Fibroblast of skin of left quadriceps (primary cell): ENCODE data around the gene MPG.
"Not testable (repeated sequence)": the region's sequence is repeated elsewhere in the genome, so short reads cannot be mapped to it uniquely, and the experiment has no call there.

Experiments used
- DNase-seq, 2 experiments: peaks; one replicate each; pipeline ENCODE4 v3.0.0-alpha.2; 2013; ENCODE audit warnings: low read depth in 2 of 2

MPG gene, protein sequence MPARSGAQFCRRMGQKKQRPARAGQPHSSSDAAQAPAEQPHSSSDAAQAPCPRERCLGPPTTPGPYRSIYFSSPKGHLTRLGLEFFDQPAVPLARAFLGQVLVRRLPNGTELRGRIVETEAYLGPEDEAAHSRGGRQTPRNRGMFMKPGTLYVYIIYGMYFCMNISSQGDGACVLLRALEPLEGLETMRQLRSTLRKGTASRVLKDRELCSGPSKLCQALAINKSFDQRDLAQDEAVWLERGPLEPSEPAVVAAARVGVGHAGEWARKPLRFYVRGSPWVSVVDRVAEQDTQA

DNA sequence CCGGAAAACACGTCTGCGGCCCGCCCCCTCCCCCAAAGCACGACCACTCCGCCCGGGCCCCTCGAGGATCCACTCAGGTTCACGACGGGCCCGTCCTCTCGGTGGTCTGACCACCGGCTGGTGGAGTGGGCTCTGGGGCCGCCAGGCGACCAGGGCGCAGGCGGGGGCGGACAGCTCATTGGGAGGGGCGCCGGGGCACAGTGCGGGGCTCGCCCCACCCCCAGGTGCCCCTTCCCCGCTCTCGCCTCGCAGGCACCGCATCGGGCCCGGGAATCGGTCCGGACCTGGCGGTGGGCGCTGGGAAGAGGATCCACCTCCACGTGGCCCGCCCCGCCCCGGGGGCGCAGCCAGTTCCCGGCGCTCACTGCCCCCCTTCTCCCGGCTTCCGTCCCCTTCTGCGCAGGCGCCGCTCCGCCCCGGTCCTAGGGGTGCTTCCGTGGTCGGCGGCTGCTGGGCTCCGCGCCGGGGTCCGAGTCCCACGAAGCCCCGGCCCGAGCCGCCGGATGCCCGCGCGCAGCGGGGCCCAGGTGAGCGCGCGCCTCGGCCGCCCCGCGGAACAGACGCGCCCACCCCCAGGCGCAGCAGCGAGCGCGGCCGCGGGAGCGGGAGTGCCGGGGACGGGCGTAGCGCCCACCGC, at the start of gene MPG:
MPG (plus strand) TSS at position 419 of the 637 bp plus-strand sequence; CDS start at position 504, 85 bp downstream.
- peak; percentile 57 to 62 for DNase-seq

DNA sequence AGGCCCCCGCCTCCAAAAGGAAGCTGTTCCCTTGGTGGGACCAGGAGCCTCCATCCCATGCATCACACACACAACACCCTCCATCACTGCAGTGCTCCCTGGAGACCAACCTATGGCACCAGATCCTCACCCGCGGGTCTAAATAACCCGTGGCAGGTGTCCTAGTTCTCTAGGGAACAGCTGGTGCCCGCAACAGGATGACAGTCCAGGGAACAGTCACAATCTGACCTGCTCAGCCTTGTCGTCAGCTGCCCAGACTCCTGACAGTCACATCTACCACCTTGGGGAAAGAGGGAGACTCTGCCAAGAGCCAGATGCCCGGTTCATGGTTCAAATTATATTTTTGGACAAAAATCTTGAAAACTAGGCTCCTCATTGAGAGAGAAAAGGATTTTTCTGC, 47.4 kb upstream of the MPG start:
- not testable (repeated sequence) for DNase-seq

DNA sequence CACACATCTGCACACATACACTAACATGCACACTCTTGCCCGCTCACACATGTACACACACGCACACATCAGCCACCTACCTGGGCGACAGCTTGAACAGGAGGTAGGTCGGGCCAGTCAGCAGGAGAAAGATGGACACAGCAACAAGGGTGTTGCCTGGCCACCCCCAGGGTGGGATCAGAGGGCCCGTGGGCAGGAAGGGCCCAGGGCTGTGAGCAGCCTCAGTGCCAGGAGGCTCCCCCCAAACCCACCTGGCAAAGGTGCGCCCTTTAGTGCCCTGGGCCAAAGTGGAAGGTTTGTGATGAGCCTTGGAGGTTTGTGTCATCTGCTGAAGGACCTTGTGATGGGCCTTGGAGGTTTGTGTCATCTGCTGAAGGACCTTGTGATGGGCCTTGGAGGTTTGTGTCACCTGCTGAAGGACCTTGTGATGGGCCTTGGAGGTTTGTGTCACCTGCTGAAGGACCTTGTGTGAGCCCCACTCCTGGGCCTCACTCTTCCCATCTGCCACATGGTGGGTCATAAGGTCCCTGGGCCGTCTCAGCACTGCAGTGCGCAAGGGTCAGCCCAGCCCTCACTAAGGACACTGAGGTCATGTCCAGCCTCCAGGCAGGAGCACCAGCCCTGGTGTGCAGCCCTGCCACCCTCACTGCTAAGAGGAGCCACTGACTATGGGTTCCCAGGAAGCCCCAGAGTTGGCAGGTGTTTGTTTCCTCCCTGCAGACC, 44.7 kb upstream of the MPG start:
- not testable (repeated sequence) for DNase-seq

DNA sequence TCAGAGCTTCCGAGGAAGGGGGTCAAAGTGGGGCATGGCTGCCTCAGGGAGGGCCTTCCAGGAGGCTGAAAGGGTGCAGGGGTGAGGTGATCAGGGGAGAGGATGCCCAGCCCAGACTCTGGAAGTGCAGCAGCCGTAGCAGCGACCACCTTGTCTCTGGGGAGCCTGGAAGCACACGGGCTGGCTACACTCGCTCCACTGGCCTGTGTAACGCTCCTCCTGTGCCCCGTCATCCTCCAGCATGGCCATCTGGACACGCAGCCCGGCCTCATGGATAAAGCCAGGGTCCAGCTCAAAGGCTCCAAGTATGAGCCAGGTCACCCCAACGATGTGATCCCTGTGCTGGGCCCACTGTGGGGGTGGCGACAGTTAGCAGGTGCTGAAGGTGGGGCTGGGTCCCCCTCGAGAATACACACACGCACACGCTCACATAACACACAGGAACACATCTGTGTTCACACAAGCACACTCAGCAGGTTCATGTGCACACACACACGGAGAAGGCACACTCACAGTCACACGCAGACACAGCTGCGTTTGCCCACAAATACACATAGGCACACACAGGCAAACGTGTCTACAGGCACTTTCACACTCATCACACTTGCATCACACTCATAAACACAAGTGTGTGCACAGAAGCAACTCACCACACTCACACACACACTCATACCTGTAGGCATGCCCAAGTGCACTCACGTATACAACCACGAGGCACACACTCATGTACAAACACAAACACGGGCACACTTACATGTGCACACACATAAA, 44.0 kb upstream of the MPG start:
- no peak for DNase-seq

DNA sequence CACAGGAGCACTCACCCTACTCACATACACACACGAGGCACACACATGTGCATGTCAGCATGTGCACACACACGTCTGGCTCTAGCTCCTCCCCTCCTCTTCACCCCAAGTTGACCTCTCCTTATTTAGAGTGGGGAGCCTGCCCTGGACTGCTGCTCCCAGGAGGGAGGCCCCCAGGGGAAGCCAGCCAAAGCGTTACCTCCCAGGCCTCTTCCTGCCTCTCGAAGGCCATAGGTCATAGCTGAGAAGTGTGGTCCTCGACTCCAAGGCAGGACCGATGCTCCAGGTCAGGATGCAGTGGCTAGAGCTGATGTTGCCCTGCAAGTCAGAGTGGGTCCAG, 43.4 kb upstream of the MPG start:
- DNase-seq = no peak

DNA sequence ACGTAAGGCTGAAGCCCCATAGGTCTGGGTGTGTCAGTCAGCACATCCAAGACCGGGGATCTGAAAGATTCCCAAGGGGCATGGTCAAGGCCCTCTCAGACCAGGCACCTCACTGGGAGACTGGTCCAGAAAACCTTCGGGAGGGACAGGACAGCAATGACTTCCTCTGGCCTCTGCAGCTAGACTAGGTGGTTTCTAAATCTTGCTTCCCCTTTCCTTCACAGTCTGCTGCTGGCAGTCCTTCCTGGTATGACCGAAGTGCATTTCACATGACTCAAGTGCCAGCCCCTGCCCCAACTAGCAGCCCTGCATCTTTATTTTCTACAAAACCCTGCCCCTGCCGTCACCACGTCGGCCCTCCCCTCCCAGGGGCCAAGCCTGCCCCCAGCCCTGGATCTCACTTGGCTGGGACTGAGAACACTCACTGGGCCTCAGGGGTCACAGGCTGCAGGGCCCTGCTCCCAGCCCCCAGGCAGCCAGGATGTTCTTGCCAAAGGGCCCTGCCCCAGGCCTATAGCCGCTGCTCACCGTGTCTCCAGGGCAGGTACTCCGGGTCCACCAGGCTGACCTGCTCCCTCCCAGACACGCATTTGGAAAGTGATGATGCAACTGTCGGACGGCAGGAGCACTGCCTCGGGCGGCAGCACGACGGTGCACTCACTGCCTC, 42.9 kb upstream of the MPG start:
- no peak for DNase-seq

DNA sequence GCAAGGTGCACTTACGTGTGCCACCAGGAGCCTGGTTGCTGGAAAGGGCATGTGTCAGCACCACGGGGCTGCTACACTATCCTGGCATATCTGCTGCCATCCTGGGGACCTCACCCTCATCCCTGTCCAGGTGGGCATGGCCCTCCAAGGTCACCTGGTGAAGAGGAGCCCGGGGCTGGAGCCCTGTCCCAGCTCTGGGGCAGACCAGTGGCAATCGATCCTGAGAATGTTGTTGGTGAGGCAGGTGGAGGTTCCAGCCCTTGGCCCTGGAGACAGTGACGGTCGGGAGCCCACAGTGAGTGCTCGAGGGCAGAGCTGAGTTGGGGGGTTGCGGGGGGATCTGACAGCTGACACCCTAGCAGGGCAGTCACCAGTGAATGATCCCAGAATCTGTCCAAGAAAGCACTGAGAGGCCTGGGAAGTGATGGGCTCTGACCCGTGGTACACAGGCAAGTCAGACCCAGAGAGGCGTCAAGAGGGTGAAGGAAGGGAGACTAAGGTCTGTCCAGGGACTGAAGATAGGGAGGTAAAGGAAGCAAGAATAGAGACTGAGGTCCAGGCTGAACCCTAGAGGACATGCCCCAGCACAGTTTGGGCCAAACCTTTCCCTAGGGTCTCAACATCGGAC, 42.2 kb upstream of the MPG start:
- DNase-seq = no peak

DNA sequence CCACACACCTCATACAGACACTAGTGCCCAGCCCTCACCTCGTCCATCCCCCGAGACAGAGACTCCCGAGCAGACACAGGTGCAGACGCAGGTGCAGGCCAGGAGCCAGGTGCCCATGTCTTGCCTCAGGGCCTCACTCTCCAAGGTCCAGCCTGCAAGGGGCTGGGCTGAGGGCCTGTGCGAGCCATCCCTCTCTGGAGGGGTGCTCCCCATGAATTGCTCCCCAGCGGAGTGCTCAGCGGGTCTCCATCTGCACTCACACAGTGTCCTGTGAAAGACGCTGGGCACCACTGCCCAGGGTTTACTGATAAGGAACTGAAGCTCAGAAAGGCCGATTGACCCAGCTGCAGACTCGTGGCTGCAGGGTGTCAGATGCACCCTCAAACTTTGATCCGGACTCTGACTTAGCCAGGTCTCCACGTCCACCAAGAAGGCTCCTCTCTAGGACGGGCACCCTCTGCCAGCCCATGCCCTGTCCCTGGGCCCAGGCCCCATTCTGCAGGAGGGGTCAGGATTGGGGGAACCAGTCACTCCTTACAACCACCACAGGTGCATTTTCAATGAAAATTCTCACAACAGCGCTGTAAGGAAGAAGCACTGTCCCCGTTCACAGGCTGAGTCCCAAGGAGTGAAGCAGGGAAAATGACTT, 41.6 kb upstream of the MPG start:
- DNase-seq = no peak

DNA sequence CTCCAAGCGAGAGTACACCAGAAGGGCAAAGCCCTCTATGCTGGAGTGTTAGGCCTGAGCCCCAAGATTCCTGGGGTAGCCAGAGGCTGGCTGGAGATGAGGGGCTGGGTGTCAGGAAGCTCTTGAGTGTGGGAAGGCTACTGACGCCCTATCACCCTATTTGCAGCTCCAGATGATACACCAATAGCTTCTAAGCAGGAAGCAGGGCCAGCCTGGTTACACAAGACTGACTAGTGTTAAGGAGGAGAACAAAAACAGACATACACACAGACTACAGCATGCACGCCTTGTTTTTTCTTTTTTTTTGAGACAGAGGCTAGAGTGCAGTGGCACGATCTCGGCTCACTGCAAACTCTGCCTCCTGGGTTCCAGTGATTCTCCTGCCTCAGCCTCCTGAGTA, 40.5 kb upstream of the MPG start:
- no peak for DNase-seq

DNA sequence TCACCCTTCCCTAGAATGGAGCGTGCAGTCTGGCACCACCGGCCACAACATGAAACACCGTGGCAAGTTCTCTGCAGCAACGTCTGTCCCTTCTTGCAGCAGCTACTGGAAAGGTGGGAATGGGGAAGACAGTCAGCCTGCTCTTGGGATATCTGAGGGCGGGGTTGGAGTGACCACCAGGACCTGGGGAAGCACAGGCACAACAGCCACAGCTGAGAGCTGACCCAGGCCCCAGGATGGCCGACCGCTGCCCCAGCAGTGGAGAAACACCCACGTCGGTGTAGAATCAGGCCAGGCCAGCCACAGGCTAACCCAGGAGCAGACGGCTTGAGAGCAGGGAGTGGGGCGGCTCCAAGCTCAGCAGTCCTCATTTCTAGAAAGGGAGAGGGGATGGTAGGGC, 39.8 kb upstream of the MPG start:
- DNase-seq = not testable (repeated sequence)

DNA sequence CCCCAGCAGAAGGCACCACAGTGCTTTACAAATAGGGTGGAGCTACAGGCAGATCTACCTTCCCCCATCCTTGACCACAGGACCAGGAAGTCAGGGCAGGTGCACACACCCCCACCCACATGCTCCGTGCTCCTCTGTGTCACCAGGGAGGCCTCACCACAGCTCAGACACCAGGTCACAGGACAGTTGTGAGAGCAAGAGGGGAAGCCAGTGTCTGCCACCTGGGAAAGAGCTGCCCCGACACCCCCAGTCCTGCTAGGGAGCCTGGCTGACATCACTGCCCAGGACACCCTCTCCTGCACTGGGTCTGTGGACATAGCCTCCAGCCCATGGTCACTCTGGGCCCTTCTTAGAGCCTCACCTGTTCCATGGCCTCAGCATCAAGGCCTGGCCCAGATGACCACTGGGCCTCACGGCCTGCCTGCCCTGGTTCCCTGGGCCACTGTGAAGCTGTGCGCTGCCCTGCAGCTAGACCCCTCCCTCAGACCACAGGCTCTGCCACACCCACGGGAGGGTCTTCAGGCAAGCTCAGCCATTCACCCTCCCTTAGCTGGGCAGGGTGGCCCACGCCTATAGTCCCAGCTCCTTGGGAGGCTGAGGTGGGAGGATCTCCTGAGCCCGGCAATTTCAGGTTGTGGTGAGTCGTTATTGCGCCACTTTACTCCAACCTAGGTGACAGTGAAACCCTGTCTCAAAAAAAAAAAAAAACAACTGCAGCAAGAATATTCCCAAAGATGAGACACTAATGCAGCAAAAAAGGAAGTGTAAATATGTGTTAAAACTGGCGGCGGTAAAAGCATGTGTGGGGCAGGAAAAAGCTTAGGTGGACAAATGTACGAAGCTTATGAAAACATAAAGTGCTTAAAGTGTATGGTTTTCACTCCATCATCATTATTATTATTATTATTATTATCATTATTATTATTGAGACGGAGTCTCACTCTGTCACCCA, 38.8 kb upstream of the MPG start:
- no peak for DNase-seq

DNA sequence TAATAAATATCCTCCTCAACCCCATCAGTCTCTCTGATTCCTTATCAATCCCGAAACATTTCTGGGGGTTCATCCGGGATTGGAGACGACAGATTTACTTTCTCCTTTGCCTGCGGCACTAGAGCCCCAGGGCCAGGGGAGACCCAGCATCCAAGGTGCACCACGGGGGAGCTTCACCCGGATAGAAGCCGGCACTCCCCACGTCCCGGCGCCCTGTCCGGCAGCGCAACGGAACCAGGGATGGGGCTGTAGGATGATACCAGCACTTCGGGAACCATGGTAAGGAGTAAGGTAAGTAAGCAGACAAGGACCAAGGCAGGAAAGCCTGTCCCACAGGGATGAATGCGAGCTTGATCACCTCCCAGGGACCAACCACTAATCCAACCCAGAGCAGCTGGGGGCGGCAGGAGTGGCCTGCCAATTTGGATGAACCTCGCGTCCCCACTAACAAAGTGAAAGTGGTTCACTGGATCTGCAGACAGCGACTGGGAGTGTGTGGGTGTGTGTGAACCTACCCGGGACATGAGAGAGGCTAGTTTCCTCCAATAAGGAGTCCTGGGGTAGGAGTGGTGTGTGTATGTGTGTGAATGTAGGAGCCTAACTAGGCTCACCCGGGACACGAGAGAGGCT, 36.5 kb upstream of the MPG start:
- DNase-seq = no peak

DNA sequence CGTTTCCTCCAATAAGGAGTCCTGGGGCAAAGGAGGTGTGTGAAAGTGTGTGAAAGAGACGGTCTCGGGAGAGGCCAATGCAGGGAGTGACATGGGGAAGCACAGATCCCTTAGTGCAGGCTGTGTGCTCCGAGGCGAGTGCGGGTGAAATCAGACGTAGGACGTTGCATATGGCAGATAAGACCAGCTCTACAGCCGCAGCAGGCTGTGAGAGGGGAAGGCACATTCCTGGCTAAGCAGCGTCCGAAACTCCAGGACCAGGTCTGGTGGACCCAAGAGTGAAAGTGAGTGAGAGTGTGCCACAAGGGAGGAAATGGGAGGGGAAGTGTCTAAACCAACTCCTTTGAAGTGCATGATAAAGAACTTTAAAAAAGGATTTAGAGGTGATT, 36.0 kb upstream of the MPG start:
- DNase-seq = no peak

DNA sequence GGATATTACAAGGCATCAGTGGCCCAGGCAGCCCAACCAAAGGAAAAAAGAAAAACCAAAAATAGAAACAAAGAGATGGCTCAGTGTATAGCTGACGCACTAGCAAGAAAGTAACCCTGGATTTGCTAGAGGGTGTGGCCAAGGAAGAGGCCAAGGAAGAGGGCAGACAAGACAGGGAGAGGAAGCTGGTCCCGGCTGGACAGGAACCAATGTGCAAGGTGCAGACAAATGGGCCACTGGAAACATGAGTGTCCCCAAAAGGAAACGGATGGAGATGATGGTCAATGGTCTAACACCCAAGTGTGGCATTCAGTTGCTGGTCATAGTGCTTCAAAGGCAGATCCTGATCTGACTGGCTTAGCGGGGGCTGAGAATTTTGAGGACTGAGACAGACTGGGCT, 35.3 kb upstream of the MPG start:
- DNase-seq = no peak

DNA sequence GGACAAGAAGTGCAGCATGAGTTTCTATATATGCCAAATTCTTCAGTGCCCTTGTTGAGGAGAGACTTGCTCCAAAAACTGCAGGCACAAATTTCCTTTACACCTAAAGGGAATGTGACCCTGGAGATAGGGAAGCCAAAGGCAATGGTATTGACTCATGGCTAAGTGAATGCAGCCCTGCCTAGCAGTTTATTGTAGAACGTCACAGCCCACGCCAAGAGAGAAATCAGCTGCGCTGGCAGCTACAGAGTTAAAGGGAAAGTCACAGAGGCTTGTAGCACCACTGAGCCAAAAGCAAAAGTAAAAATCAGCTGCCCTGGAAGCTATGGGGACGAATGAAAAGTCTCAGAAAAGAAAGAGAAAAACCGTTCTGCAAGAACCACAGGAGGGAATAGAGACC, 34.7 kb upstream of the MPG start:
- no peak for DNase-seq

DNA sequence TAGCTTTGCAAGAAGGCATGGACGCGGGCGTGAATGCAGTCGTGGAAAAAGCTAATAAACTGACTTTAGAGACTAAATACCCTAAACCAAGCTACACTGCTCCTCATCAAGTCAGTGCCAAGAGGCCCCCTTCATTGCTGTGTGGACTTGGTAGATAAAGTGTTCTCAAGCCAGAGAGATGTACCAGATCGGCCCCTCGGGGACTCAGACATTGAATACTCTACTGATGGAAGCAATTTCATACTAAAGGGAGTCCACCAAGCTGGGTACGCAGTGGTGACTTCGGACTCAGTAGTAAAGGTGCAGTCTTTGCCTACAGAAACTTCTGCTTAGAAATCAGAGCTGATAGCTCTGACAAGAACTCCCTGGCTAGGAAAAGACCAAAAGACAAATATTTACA, 33.4 kb upstream of the MPG start:
- DNase-seq = no peak

DNA sequence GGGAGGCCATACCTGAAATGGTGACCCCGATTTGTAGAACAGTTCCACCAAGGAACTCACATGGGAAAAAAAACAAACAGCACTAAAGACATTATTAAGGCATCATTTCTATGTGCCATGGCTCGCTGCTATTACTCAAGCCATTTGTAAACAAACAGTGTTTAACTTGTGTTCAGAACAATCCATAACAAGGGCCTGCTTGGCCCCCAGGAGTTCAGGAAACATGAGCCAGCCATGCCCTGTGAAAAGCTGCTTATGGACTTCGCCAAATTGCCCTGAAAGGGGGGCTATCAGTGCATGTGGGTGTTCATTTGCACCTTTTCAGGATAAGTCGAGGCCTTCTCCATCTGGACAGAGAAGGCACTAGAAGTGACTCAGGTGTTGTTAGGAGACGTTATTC, 32.6 kb upstream of the MPG start:
- no peak for DNase-seq

DNA sequence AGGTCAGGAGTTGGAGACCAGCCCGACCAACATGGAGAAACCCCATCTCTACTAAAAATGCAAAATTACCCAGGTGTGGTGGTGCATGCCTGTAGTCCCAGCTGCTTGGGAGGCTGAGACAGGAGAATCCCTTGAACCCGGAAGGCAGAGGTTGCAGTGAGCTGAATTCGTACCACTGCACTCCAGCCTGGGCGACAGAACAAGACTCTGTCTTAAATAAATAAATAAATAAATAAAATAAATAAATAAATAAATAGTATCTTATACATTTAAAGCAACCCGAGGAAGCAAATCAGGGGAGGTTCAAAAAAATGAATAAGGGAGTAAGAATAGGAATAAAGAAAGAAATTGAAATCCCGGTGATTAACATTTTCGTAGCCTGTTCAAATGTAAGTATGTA, 31.5 kb upstream of the MPG start:
- DNase-seq = not testable (repeated sequence)

DNA sequence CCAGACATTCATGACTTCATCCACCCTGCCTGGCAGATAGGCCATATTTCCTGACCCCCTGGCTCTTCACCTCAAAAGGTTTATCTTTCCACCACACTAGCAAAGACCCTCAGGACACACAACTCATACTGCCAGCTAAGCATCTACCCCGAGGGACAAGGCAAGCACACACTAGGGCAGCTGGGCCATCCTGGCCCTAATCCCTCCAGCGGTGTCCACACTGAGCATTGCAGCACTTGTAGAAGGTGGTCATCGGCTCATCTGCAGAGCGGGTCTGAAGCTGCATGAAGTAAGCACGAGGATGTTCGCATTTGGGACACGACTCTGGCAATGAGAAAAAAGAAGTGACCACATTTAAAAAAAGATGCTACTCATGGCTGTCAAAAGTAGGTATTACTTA, 30.8 kb upstream of the MPG start:
- DNase-seq = no peak
